Endodermal cell (in vitro differentiated cells): ENCODE data around the gene RASAL1. TPM values are rescaled to one million over a fixed set of nuclear protein-coding genes. Genes with fewer than 3 reads are reported as not detected.

ENCODE experiments used
- DNase-seq: peaks from one replicate; pipeline ENCODE4 v3.0.0-alpha.2; 2017
- H3K27ac ChIP-seq: 2 replicates; pipeline ENCODE4 v1.5.1; 2013; ENCODE audit warnings: mild to moderate bottlenecking, low read depth, low read length, moderate library complexity
- H3K27me3 ChIP-seq: 2 replicates; pipeline ENCODE4 v1.6.1; 2013; ENCODE audit warnings: mild to moderate bottlenecking, low read length, moderate library complexity; ENCODE audit not compliant: insufficient read depth, control insufficient read depth, poor library complexity, severe bottlenecking
- H3K36me3 ChIP-seq: 2 replicates; pipeline ENCODE4 v1.7.0; 2013; ENCODE audit warnings: mild to moderate bottlenecking, low read length, moderate library complexity; ENCODE audit not compliant: control insufficient read depth, insufficient read depth
- H3K4me1 ChIP-seq: one replicate; pipeline ENCODE4 v1.7.0; 2013; ENCODE audit warnings: low read length; ENCODE audit not compliant: control insufficient read depth, insufficient read depth
- H3K4me3 ChIP-seq: 2 replicates; pipeline ENCODE4 v1.5.1; 2013; ENCODE audit warnings: mild to moderate bottlenecking, low read length, moderate library complexity
- H3K9ac ChIP-seq: 2 replicates; pipeline ENCODE4 v1.6.1; 2013; ENCODE audit warnings: mild to moderate bottlenecking, low read length, moderate library complexity; ENCODE audit not compliant: poor library complexity, severe bottlenecking; ENCODE audit errors: extremely low read depth
- H3K9me3 ChIP-seq: 2 replicates; pipeline ENCODE4 v1.6.1; 2013; ENCODE audit warnings: mild to moderate bottlenecking, low read length, moderate library complexity; ENCODE audit not compliant: control insufficient read depth
- H3K27ac Mint-ChIP-seq: 2 replicates; pipeline ENCODE4 v1.8.0; 2020; ENCODE audit warnings: mixed read lengths
- H3K27me3 Mint-ChIP-seq: 2 replicates; pipeline ENCODE4 v1.8.0; 2021; ENCODE audit warnings: mild to moderate bottlenecking, mixed read lengths; ENCODE audit not compliant: insufficient read depth
- H3K36me3 Mint-ChIP-seq: 2 replicates; pipeline ENCODE4 v1.8.0; 2020; ENCODE audit warnings: low read depth, mixed read lengths
- H3K4me1 Mint-ChIP-seq: 2 replicates; pipeline ENCODE4 v1.8.0; 2020; ENCODE audit warnings: mixed read lengths
- H3K4me3 Mint-ChIP-seq: 2 replicates; pipeline ENCODE4 v1.8.0; 2020; ENCODE audit warnings: mild to moderate bottlenecking, moderate library complexity, mixed read lengths
- H3K9me3 Mint-ChIP-seq: 2 replicates; pipeline ENCODE4 v1.8.0; 2020; ENCODE audit warnings: mild to moderate bottlenecking, mixed read lengths
- WGBS, 2 experiments: methylation state at CpG; one replicate each; pipeline versions ENCODE4 v1.1.5 to v1.1.7; 2013; ENCODE audit warnings: missing lambda C conversion rate in 2 of 2, mixed read lengths in 1 of 2; ENCODE audit not compliant: insufficient coverage in 1 of 2, insufficient read length in 1 of 2; 5-methylcytosine and 5-hydroxymethylcytosine counted together
- total RNA-seq, 2 donors: library from RNA; stranded (reverse); fragmentation: NEBNext Ultra II Directional in 1 of 2; extraction: Animal tissue kit (Norgen Biotek cat#: 25700) in 1 of 2; gene quantifications; 2 replicates in 1 of 2; 3 replicates in 1 of 2; pipeline ENCODE4 v1.2.1, GENCODE V29; 2021
- TF ChIP-seq, protein P1 (sequence below): fragments of 200-600 bp; sonication (generic); conservative IDR thresholded peaks from 2 replicates; pipeline ENCODE4 v1.5.0; 2021; ENCODE audit warnings: antibody characterized with exemption, mild to moderate bottlenecking

Gene RASAL1
- total RNA-seq, 2 donors from 2014 or later: 0.77 to 1.4 TPM

DNA sequence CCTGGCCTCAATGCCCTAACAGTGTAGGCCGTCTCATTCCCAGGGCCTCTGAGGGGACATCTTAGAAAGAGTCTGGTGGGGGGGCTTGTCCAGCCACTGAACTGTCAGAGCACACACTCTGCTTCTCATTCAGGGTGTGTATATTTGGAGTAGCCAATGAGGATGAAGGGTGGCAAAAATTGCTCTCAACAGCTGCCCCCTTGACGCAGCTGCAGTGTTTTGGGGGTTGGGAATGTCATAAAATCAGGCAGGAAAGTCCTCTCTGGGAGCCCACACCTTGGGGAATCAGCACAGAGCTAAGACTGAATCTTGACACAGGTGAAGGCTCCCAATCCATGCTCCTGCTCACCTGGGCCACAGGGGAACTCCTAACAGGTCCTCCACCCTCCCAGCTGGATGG, 1.5 kb downstream of the RASAL1 start:
- 78 to 97% methylated on average over 1 to 2 of the region's 2 CpGs for WGBS, 2 experiments
- H3K4me1 ChIP-seq: no peaks in the 10 kb centered on the region
- H3K9me3 ChIP-seq: no peaks in the 10 kb centered on the region
- Mint-ChIP-seq H3K27ac (no peak overlapping the region), H3K27me3 (peaks cover 26% of the 10 kb centered on the region), H3K9me3 (no peaks in the 10 kb centered on the region), H3K4me3 (no peak overlapping the region), H3K4me1 (peaks cover 4% of the 10 kb centered on the region), H3K36me3 (no peaks in the 10 kb centered on the region)
- H3K36me3 ChIP-seq: no peaks in the 10 kb centered on the region
- peak; percentile 47 for DNase-seq
- H3K9ac ChIP-seq: no peak overlapping the region
- TF ChIP-seq, protein P1, sequence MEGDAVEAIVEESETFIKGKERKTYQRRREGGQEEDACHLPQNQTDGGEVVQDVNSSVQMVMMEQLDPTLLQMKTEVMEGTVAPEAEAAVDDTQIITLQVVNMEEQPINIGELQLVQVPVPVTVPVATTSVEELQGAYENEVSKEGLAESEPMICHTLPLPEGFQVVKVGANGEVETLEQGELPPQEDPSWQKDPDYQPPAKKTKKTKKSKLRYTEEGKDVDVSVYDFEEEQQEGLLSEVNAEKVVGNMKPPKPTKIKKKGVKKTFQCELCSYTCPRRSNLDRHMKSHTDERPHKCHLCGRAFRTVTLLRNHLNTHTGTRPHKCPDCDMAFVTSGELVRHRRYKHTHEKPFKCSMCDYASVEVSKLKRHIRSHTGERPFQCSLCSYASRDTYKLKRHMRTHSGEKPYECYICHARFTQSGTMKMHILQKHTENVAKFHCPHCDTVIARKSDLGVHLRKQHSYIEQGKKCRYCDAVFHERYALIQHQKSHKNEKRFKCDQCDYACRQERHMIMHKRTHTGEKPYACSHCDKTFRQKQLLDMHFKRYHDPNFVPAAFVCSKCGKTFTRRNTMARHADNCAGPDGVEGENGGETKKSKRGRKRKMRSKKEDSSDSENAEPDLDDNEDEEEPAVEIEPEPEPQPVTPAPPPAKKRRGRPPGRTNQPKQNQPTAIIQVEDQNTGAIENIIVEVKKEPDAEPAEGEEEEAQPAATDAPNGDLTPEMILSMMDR: no peak
- peaks cover 19% of the 10 kb centered on the region for H3K27me3 ChIP-seq
- no peak overlapping the region for H3K27ac ChIP-seq
- H3K4me3 ChIP-seq: no peak overlapping the region

DNA sequence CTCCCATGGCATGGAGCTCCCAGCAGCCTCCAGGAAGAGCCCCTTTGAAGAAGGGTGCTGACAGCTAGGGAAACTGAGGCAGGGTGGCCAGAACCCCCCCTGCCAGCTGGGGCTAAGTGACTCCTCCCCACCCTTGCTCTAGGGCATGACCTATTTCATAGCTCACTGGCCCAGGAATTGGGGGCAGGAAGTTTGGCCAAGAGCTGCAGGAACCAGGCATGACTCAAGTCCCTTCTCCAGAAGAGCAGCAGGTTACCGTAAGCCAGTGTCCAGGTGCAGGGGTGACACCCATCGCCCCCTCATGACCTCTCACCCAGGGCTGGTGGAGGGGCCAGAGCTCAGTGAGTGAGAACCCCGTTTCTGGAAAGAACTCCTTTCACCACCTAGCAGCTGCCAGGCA, 1.9 kb downstream of the RASAL1 start:
- Histone ChIP-seq H3K27ac (no peak overlapping the region), H3K4me3 (no peak overlapping the region), H3K9me3 (no peaks in the 10 kb centered on the region), H3K4me1 (no peaks in the 10 kb centered on the region), H3K27me3 (peaks cover 19% of the 10 kb centered on the region), H3K36me3 (no peaks in the 10 kb centered on the region), H3K9ac (no peak overlapping the region)
- 83 to 85% methylated on average over 2 to 3 of the region's 3 CpGs for WGBS, 2 experiments
- Mint-ChIP-seq H3K4me1 (peaks cover 4% of the 10 kb centered on the region), H3K9me3 (no peaks in the 10 kb centered on the region), H3K27me3 (peaks cover 26% of the 10 kb centered on the region), H3K36me3 (no peaks in the 10 kb centered on the region), H3K27ac (no peak overlapping the region), H3K4me3 (no peak overlapping the region)
- TF ChIP-seq, protein P1: no peak
- DNase-seq: no peak

DNA sequence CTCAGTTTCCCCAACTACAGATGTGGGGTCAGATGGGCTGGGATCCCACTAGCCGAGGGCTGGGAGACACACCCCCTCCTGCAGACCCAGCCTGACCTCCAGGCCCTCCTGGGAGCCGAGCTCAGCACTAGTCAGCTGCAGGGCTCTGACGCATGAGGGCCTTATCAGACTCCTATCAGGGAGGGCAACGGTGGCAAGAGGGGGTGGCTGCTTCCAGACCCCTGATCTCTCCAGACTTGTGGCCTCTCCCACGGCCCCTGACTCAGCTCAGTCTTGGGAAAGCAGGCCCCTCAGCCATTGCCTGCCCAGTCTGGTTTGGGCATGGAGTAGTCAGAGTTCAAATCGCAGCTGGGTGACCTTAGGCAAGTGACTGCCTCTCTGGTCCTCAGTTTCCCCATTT, 2.5 kb downstream of the RASAL1 start:
- H3K9me3 ChIP-seq: no peaks in the 10 kb centered on the region
- TF ChIP-seq, protein P1: no peak
- Mint-ChIP-seq H3K9me3 (no peaks in the 10 kb centered on the region), H3K36me3 (no peaks in the 10 kb centered on the region), H3K27ac (no peak overlapping the region), H3K4me1 (peaks cover 4% of the 10 kb centered on the region), H3K27me3 (peaks cover 26% of the 10 kb centered on the region), H3K4me3 (no peak overlapping the region)
- H3K27ac ChIP-seq: no peak overlapping the region
- no peaks in the 10 kb centered on the region for H3K4me1 ChIP-seq
- no peak overlapping the region for H3K4me3 ChIP-seq
- 86 to 87% methylated on average over 4 to 6 of the region's 6 CpGs for WGBS, 2 experiments
- no peaks in the 10 kb centered on the region for H3K36me3 ChIP-seq
- no peak overlapping the region for H3K9ac ChIP-seq
- DNase-seq: no peak
- peaks cover 19% of the 10 kb centered on the region for H3K27me3 ChIP-seq
